GM23248 (cell line): ENCODE measurements around the gene BBIP1. TPM values are rescaled to one million over a fixed set of nuclear protein-coding genes. Genes with fewer than 3 reads are reported as not detected.

Source experiments
- DNase-seq: peaks from one replicate; pipeline ENCODE4 v3.0.0-alpha.2; 2015
- H2AFZ ChIP-seq: fragments of 200-600 bp; sonication (generic); 2 replicates; pipeline ENCODE4 v1.6.1; 2016; ENCODE audit warnings: antibody characterized with exemption
- H3F3A ChIP-seq: fragments of 200-600 bp; sonication (generic); 2 replicates; pipeline ENCODE4 v1.6.1; 2016; ENCODE audit warnings: mild to moderate bottlenecking, antibody characterized with exemption, mixed run types; ENCODE audit not compliant: insufficient read depth
- H3K27ac ChIP-seq: fragments of 200-600 bp; sonication (generic); 2 replicates; pipeline ENCODE4 v1.5.1; 2016; ENCODE audit warnings: mild to moderate bottlenecking
- H3K27me3 ChIP-seq: fragments of 200-600 bp; sonication (generic); replicated peaks from 2 replicates; pipeline ENCODE4 v1.6.1; 2016; ENCODE audit warnings: mild to moderate bottlenecking; ENCODE audit not compliant: insufficient read depth
- H3K36me3 ChIP-seq: fragments of 200-600 bp; sonication (generic); 2 replicates; pipeline ENCODE4 v1.6.1; 2016; ENCODE audit warnings: low read depth, mild to moderate bottlenecking
- H3K4me1 ChIP-seq: fragments of 200-600 bp; sonication (generic); 2 replicates; pipeline ENCODE4 v1.6.1; 2016; ENCODE audit warnings: mild to moderate bottlenecking; ENCODE audit not compliant: insufficient read depth
- H3K4me2 ChIP-seq: fragments of 200-600 bp; sonication (generic); one replicate; pipeline ENCODE4 v1.6.1; 2016; ENCODE audit warnings: mild to moderate bottlenecking; ENCODE audit not compliant: unreplicated experiment
- H3K4me3 ChIP-seq: fragments of 200-600 bp; sonication (generic); 2 replicates; pipeline ENCODE4 v1.5.1; 2016; ENCODE audit warnings: mild to moderate bottlenecking
- H3K79me2 ChIP-seq: fragments of 200-600 bp; sonication (generic); 2 replicates; pipeline ENCODE4 v1.6.1; 2016; ENCODE audit warnings: mild to moderate bottlenecking; ENCODE audit not compliant: insufficient read depth
- H3K9ac ChIP-seq: fragments of 200-600 bp; sonication (generic); 2 replicates; pipeline ENCODE4 v1.6.1; 2016; ENCODE audit warnings: mild to moderate bottlenecking
- H3K9me2 ChIP-seq: fragments of 200-600 bp; sonication (generic); 2 replicates; pipeline ENCODE4 v1.6.1; 2016; ENCODE audit warnings: mixed run types, mild to moderate bottlenecking, moderate library complexity; ENCODE audit not compliant: insufficient read depth
- H3K9me3 ChIP-seq: fragments of 200-600 bp; sonication (generic); one replicate; pipeline ENCODE4 v1.6.1; 2017; ENCODE audit warnings: low read depth
- H4K20me1 ChIP-seq: fragments of 200-600 bp; sonication (generic); 2 replicates; pipeline ENCODE4 v1.6.0; 2016; ENCODE audit not compliant: insufficient read depth
- EZH2 ChIP-seq: fragments of 200-600 bp; sonication (generic); IDR thresholded peaks from 2 replicates; pipeline ENCODE4 v1.6.1; 2018; ENCODE audit warnings: antibody characterized with exemption, mild to moderate bottlenecking; ENCODE audit not compliant: insufficient read depth, poor library complexity, severe bottlenecking
- EZH2phosphoT487 ChIP-seq: fragments of 200-600 bp; sonication (generic); IDR thresholded peaks from 2 replicates; pipeline ENCODE4 v1.6.1; 2018; ENCODE audit warnings: antibody characterized with exemption, moderate library complexity, mild to moderate bottlenecking, low read depth; ENCODE audit not compliant: insufficient read depth
- WGBS, 2 experiments: methylation state at CpG; one replicate each; pipeline ENCODE4 v1.1.6; 2015 to 2017; ENCODE audit warnings: low lambda C conversion rate in 2 of 2, low coverage in 1 of 2; ENCODE audit errors: missing lambda C conversion rate in 2 of 2; 5-methylcytosine and 5-hydroxymethylcytosine counted together
- in situ Hi-C: fragments of 300-500 bp; cut with MboI; formaldehyde crosslinking; loops from 2 replicates; pipeline ENCODE4 v1.15.0; 2020
- polyA plus RNA-seq: library from polyadenylated mRNA; unstranded; fragments of >200 nt; fragmentation: Nextera tagmentation; extraction: Ambion mirVana; gene quantifications from 2 replicates; pipeline ENCODE4 v1.2.1, GENCODE V29; 2016
- total RNA-seq: library from RNA; depleted of rRNA; stranded (reverse); fragments of >200 nt; shearing (Covaris generic); gene quantifications from 2 replicates; pipeline ENCODE4 v1.2.3, GENCODE V29; 2014

BBIP1 gene
- total and polyA plus RNA-seq, 2 experiments from 2014 or later = 17.3 to 44.4 TPM

DNA sequence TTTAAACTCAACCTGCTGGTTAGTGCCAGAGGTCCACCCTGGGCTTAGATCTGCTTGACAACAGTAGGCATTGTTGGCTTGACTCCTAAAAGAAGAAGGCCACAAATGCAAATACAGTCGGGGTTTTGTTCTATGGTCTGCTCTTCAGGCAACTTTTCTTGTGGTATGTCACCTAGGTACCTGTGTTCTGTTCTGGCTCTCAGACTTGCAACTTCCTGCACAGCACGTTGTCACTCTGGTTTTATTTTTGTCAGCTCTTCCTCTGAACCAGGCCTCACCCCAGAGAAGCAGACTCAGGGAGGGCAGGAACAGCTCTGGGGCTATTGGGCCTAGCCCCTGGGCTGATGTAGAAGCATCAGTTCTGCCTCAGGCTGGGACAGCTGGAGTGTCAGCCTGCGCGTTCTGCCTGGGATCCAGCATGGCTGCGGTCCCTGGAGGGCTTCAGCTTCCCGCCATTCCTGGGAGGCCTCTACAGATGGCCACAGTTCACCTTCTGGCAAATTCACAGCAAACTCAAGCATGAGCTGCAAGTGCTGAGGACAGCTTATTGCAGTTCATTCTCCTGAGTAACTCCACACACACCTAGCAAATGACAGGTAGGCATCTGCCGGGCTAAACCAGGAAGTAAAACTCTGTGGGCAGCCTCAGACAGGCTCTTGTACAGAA, 58.3 kb downstream of the BBIP1 start:
- H3K27ac ChIP-seq = no peak overlapping the region
- H2AFZ ChIP-seq = no peak overlapping the region

DNA sequence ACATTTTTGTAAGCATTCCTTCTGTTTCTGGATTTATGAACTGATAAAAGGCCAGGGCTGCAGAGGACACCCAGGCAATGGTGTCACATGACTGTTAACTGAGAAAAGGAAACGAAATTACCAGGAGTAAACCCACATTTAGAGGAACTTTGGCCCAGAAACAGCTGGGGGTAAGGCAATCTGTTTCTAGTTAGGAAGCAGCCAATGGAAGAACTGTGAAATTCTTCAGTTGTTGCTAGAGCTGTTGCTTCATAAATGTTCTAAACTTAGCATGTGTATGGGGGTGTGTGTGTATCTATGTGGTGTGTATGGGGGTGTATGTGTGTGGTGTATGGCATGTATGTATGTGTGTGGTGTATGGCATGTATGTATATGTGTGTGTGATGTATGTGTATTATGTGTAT, 59.0 kb downstream of the BBIP1 start:
- no peak overlapping the region for H3K27ac ChIP-seq
- no peaks in the 10 kb centered on the region for H3K9me2 ChIP-seq
- H3F3A ChIP-seq = peaks cover 10% of the 10 kb centered on the region; the same call in 1 of the 2 replicates
- H3K9ac ChIP-seq = no peak overlapping the region
- TF ChIP-seq EZH2 = no peak
- no peak for TF ChIP-seq EZH2phosphoT487
- H4K20me1 ChIP-seq = no peaks in the 10 kb centered on the region
- in situ Hi-C loops = no loop called here
- no peaks in the 10 kb centered on the region for H3K9me3 ChIP-seq
- H3K36me3 ChIP-seq = no peaks in the 10 kb centered on the region
- peak; percentile 84 for DNase-seq
- no peak overlapping the region for H2AFZ ChIP-seq
- WGBS, 2 experiments = 0% methylated on average over 1 of the region's 1 CpG
- no peak overlapping the region for H3K4me3 ChIP-seq
- peaks cover 20% of the 10 kb centered on the region for H3K4me1 ChIP-seq
- peak overlapping the region; percentile 13 for H3K4me2 ChIP-seq
- H3K27me3 ChIP-seq = no peaks in the 10 kb centered on the region
- H3K79me2 ChIP-seq = no peaks in the 10 kb centered on the region

More for the DNA sequence above, 58.3 kb downstream of the BBIP1 start:
- Histone ChIP-seq H3K36me3 (no peaks in the 10 kb centered on the region), H3F3A (peaks cover 15% of the 10 kb centered on the region; the same call in 1 of the 2 replicates), H4K20me1 (no peaks in the 10 kb centered on the region), H3K4me2 (no peak overlapping the region), H3K4me3 (no peak overlapping the region), H3K9ac (no peak overlapping the region), H3K9me3 (no peaks in the 10 kb centered on the region), H3K27me3 (no peaks in the 10 kb centered on the region), H3K79me2 (no peaks in the 10 kb centered on the region), H3K9me2 (no peaks in the 10 kb centered on the region), H3K4me1 (peaks cover 27% of the 10 kb centered on the region)
- no peak for DNase-seq
- no peak for TF ChIP-seq EZH2phosphoT487
- TF ChIP-seq EZH2 = no peak
- in situ Hi-C loops = no loop called here
- 72 to 74% methylated on average over 7 of the region's 7 CpGs for WGBS, 2 experiments

DNA sequence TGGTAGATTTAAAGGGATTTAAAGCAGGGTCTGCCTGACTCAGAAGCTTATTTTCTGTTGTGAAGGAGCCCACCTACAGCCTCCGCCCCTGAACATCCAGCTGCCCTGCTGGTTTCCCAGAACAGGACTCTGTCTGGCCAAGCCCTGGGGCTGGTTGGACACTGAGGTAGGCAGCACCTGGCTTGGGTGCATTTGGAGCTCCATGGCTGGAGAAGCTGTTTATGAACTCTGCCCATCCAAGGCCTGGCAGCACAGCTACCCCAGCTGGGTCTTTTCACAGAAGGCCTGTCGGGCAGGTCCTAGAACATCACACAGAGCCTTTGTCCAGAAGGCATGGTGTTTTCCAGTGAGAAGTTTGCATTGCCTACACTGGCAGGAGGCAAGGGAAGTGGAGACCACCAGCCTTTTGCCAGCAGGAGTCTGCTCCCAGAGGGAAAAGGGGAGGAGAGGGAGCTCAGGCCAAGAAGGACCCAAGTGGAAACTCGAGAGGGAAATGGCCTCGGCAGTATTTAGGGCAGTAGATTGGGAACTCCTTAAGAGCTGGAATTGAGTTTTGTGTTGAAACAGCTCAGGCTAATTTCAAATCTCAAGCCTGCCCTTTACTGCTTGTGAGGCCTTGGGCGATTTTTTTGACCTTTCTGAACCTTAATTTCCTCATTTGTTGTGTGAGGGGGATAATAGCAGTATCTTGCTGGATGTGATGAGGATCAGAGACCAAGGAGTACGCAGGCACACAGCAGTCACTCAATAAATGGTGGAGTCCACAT, 59.6 kb downstream of the BBIP1 start:
- Histone ChIP-seq H3K4me1 (peaks cover 14% of the 10 kb centered on the region), H3K27me3 (no peaks in the 10 kb centered on the region), H3K4me2 (peak overlapping the region; percentile 13), H2AFZ (no peak overlapping the region), H3K27ac (no peak overlapping the region), H3K9me3 (no peaks in the 10 kb centered on the region), H3K79me2 (no peaks in the 10 kb centered on the region), H3K36me3 (no peaks in the 10 kb centered on the region), H3F3A (peaks cover 4% of the 10 kb centered on the region; the same call in 1 of the 2 replicates), H3K9ac (no peak overlapping the region), H4K20me1 (no peaks in the 10 kb centered on the region), H3K9me2 (no peaks in the 10 kb centered on the region), H3K4me3 (no peak overlapping the region)
- TF ChIP-seq EZH2 = no peak
- TF ChIP-seq EZH2phosphoT487 = no peak
- in situ Hi-C loops = no loop called here
- 53% methylated on average over 6 of the region's 6 CpGs for WGBS, 2 experiments
- peak; percentile 14 for DNase-seq

DNA sequence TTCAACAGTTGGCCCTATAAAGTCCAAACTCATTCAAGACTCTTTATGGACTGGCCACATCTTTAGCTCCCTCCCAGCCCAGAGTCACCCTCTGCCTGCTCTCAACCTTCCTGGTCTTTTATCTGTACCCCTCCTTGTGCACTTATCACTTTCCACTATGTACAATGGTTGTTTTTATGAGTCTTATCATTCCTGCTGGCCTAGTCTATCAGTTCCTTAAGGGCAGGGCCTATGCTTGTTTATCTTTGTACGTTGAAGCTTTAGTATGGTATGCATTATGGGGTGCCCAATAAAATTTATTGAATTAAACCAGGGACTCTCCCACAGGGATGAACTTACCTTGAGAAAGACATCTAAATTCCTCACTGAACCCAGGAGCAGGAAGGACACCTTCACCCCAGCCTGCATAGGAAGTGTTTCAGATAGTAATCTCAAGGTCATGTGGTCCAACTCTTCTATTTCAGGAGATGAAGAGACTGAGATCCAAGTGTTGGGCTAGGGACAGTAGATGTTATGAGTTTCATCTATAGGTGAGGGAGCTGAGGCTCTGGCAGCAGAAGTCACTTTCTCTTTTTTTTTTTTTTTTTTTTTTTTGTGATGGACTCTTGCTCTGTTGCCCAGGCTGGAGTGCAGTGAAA, 60.6 kb downstream of the BBIP1 start:
- no peak overlapping the region for H2AFZ ChIP-seq
- H3K27me3 ChIP-seq = no peaks in the 10 kb centered on the region; the same call in 1 of the 2 replicates
- H3K36me3 ChIP-seq = no peaks in the 10 kb centered on the region
- no peak overlapping the region for H3K4me2 ChIP-seq
- in situ Hi-C loops = no loop called here
- H3K9ac ChIP-seq = no peak overlapping the region
- TF ChIP-seq EZH2phosphoT487 (no peak), EZH2 (no peak)
- no peaks in the 10 kb centered on the region for H3K79me2 ChIP-seq
- no peak overlapping the region for H3K27ac ChIP-seq
- no peaks in the 10 kb centered on the region for H3K9me3 ChIP-seq
- no peaks in the 10 kb centered on the region; the same call in 1 of the 2 replicates for H3F3A ChIP-seq
- WGBS, 2 experiments = 90 to 91% methylated on average over 1 of the region's 1 CpG
- H3K9me2 ChIP-seq = no peaks in the 10 kb centered on the region
- DNase-seq = no peak
- no peaks in the 10 kb centered on the region for H4K20me1 ChIP-seq
- peaks cover 13% of the 10 kb centered on the region for H3K4me1 ChIP-seq
- no peak overlapping the region for H3K4me3 ChIP-seq
